ENCODE measurements around the gene ESYT3. TPM values are rescaled to one million over a fixed set of nuclear protein-coding genes. Genes with fewer than 3 reads are reported as not detected.
A peak's percentile ranks its signal among the peaks of the same experiment; 100 is the strongest.

Gene ESYT3
- total RNA-seq, 6 experiments from 2014 or later, result 0.05 to 0.09 TPM; not detected in 4

- Mint-ChIP-seq H3K36me3 (ENCODE audit: low read depth) (peaks cover 8% of the 10 kb centered on the region; the same call in 1 of the 2 replicates), H3K4me3 (peak overlapping the region; percentile 70), H3K4me1 (ENCODE audit: low read depth) (peaks cover 10% of the 10 kb centered on the region; the same call in 1 of the 2 replicates), H3K9me3 (no peaks in the 10 kb centered on the region; the same call in 1 of the 2 replicates), H3K27me3 (ENCODE audit: insufficient read depth) (peaks cover 56% of the 10 kb centered on the region), H3K27ac (no peak overlapping the region)
- no peak for TF ChIP-seq CTCF (IDR thresholded peaks at IDR 0.05)
- no peak for DNase-seq
These were observed 532 bp upstream of the ESYT3 start for GRCh38 chr3:138433892-138434275.

GRCh38 chr3:138434875-138435772 is 708 bp downstream of the ESYT3 start:
- no peaks in the 10 kb centered on the region; the same call in 1 of the 2 replicates for H3K9me3 Mint-ChIP-seq
- DNase-seq, result no peak
- H3K4me1 Mint-ChIP-seq (ENCODE audit: low read depth), result peaks cover 21% of the 10 kb centered on the region
- peak overlapping the region; percentile 36; the same call in 1 of the 2 replicates for H3K4me3 Mint-ChIP-seq
- peaks cover 52% of the 10 kb centered on the region for H3K27me3 Mint-ChIP-seq (ENCODE audit: insufficient read depth)
- TF ChIP-seq CTCF (IDR thresholded peaks at IDR 0.05), result no peak
- no peak overlapping the region for H3K27ac Mint-ChIP-seq
- H3K36me3 Mint-ChIP-seq (ENCODE audit: low read depth), result peaks cover 8% of the 10 kb centered on the region; the same call in 1 of the 2 replicates

- H3K27me3 Mint-ChIP-seq (ENCODE audit: insufficient read depth), result peaks cover 50% of the 10 kb centered on the region
- H3K9me3 Mint-ChIP-seq, result no peaks in the 10 kb centered on the region; the same call in 1 of the 2 replicates
- no peak for TF ChIP-seq CTCF (IDR thresholded peaks at IDR 0.05)
- peaks cover 28% of the 10 kb centered on the region for H3K4me1 Mint-ChIP-seq (ENCODE audit: low read depth)
- H3K4me3 Mint-ChIP-seq, result no peak overlapping the region
- DNase-seq, result no peak
- peaks cover 8% of the 10 kb centered on the region; the same call in 1 of the 2 replicates for H3K36me3 Mint-ChIP-seq (ENCODE audit: low read depth)
- no peak overlapping the region for H3K27ac Mint-ChIP-seq
These were observed 1.4 kb downstream of the ESYT3 start for GRCh38 chr3:138435840-138436239.

- Mint-ChIP-seq H3K36me3 (ENCODE audit: low read depth) (peaks cover 8% of the 10 kb centered on the region; the same call in 1 of the 2 replicates), H3K27me3 (ENCODE audit: insufficient read depth) (peaks cover 44% of the 10 kb centered on the region), H3K4me3 (no peak overlapping the region), H3K27ac (no peak overlapping the region), H3K9me3 (no peaks in the 10 kb centered on the region; the same call in 1 of the 2 replicates), H3K4me1 (ENCODE audit: low read depth) (peaks cover 41% of the 10 kb centered on the region)
- DNase-seq, result no peak
- TF ChIP-seq CTCF (IDR thresholded peaks at IDR 0.05), result no peak
These were observed 2.9 kb downstream of the ESYT3 start for GRCh38 chr3:138437281-138437680.

GRCh38 chr3:138438896-138439295 is 4.5 kb downstream of the ESYT3 start:
- H3K27me3 Mint-ChIP-seq (ENCODE audit: insufficient read depth), result peaks cover 31% of the 10 kb centered on the region
- DNase-seq, result no peak
- TF ChIP-seq CTCF (IDR thresholded peaks at IDR 0.05), result no peak

More at GRCh38 chr3:138438896-138439295, 4.5 kb downstream of the ESYT3 start:
- H3K27ac Mint-ChIP-seq, result no peak overlapping the region
- no peak overlapping the region for H3K4me3 Mint-ChIP-seq
- peaks cover 38% of the 10 kb centered on the region for H3K4me1 Mint-ChIP-seq (ENCODE audit: low read depth)
- H3K36me3 Mint-ChIP-seq (ENCODE audit: low read depth), result peaks cover under 1% of the 10 kb centered on the region; the same call in 1 of the 2 replicates
- H3K9me3 Mint-ChIP-seq, result no peaks in the 10 kb centered on the region; the same call in 1 of the 2 replicates

All from HFFc6 (cell line).